Activated T-cell treated with anti-CD3 and anti-CD28 coated beads for 4 hours (primary cell): ENCODE results near the gene KCNJ6.
"Not testable (repeated sequence)": the region's sequence is repeated elsewhere in the genome, so short reads cannot be mapped to it uniquely, and the experiment has no call there.

Source experiments
- DNase-seq: peaks from one replicate; pipeline ENCODE4 v3.0.0-alpha.2; 2020

Gene KCNJ6

DNA sequence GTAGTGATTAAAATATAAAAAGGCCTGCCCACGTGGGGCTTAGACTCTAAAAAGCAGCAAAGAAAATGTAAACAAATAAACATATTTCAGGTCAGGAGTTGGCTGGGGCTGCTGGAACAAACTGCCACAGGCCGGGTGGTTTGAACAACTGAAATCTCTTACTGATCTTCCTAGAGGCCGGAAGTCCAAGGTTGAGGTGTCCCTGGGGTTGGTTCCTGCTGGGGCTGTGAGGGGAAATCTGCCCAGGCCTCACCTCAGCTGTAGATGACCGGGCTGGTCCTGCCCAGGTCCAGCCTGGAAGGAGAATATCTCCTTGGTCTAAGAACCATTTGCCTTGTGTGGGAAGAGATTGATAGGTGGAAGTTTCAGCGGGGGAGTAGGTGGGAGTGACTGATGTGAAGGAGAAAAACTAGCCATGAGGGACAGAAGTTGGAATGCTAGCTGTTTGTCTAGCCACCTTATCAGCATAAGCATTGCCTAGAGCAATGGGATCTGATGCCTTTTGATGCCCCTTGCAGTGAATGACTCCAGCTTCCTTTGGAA is 328.6 kb downstream of the KCNJ6 start:
- DNase-seq: no peak

DNA sequence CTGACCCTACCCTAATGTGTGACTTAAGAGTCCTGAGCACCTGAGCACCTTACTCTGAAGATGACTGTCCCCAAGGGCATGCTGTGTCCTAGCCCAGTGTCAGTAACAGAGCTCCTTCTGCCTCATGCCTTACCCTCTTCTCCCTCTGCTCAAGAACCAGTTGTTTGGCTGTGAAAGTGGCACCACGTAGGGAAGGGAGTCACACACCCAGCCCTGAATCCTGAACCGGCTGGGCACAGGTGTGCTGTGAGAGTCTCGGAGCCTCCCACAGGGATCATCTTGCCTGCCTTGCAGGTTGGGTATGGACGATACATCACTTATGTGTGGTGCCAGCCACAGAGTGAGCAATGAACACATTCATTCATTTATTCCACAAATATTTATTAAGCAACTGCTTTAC is 329.1 kb downstream of the KCNJ6 start:
- DNase-seq: no peak

DNA sequence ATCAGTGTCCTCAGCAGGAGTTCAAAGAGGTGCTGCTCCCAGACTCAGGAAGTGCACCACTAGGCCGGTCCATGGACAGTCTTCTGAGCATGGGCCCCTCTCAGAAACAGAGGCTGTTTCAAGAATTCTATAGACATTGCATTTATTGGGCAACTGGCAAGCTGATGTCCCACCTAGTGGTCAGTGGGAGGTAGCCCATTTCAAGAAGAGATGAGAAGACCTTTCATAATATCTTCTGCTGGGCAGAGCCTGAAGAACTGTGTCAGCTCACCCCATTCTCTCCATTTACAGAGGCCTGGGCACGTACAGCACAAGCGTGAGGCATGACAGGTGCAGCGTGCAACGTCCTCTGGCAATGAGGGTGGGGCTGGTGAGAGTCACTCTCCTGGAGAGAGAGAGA is 333.7 kb downstream of the KCNJ6 start:
- DNase-seq: no peak

DNA sequence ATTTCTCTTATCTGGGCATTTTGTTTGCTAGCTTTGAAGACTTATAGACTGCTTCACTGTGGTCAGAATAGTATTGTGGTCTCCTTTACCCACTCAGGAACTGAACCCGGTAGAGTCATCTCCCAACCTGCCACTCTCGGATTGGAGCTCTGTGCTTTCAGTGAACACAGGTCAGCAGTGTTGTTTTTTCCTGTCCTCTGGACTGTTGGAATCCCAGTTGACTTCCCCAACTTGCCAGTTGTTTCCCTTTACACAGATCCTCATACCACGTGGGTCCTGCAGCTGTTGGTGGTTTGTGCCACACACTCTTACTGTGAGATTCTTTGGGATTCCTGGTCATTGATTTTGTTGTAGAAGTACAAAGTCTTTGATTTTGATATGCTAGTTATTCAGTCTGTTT is 335.6 kb downstream of the KCNJ6 start:
- no peak for DNase-seq

DNA sequence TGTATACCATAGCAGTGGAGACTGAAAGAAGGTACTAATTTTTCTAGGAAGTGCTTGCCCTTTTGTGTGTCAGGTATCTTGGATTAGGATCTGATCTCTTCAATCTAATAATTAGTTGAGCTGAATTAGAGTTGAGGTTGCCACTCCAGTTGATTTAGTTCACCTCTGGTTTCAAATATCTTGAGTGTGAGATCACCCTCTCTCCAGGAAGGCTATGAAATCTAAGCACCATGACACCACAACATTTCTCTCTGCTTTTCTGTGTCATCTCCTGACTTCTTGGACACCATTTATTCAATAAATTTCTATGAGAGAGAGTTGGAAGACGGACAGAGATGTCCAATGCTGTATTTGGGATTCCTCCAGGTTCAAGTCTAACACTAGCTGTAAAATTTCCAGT is 336.9 kb downstream of the KCNJ6 start:
- no peak for DNase-seq

DNA sequence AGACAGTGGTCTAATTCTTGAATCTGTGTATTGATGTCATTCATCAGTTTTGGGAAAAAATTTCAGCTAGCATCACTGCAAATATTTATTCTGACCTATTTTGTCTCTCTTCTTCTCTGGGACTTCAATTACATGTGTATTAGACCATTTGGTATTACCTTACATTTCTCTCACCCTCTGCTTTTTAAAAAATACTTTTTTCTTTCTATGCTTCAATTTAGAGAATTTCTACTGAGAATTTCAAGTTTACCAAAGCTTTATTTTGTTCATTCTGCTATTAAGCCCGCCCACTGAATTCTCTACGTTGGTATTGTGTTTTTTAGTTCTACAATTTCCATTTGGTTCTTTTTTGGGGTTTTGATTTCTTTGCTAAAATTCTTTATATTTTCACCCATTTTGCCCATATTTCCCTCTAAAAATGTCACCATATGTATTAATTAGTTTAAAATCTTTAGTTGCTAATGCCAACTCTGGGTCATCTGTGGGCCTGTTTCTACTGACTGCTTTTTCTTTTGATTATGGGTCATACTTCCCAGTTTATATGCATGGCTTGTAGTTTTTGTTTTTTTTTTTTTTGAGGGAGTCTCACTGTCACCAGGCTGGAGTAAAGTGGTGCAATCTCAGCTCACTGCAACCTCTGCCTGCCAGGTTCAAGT is 337.7 kb downstream of the KCNJ6 start:
- DNase-seq: no peak

DNA sequence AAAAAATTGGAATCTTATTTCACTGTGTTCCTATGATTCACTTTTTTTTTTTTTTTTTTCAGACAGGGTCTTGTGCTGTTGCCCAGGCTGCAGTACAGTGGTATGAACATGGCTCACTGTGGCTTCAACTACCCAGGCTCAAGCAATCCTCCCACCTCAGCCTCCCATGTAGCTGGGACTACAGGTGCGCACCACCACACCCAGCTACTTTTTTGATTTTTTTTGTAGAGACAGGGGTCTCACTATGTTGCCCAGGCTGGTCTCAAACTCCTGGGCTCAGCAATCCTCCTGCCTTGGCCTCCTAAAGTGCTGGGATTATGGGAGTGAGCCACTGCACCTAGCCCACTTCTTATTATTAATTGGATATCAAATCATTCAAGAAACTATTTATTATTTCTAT is 339.3 kb downstream of the KCNJ6 start:
- not testable (repeated sequence) for DNase-seq

DNA sequence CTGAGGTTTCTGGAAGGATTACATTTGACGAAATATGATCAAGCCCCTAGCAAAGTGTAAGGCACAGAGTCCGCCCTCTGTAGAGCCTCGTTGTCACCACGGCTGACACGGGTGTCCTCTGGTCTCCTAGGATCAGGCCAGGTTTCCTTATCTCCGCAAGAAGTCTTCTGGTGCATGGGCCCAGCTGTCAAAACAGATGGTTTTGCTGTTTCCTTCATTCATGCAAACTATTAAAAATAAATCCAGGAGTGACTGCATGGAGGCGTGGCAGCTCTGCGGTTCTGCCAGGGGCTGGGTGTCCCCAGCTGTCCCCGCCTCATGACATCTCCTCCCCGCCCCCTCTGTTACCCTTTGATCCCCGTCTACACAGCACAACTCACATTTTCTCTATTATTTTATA is 340.7 kb downstream of the KCNJ6 start:
- DNase-seq: no peak

DNA sequence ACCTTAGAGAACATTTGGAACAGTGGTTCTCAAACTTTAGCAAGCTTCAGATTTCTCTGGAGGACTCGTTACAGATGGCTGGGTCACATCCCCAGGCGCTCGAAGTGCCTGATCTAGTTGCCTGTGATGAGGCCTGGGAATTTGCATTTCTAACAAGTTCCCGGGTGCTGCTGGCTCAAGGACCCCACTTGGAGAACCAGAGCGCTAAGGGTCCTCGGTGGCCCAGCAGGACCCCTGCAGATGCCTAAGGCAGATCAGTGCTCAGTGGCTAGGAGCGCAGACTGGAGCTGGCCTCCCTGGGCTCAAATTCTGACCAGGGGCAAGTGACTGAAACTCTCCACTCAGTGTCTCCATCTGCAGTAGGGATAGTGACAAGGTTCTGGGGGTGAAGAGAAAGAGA is 341.5 kb downstream of the KCNJ6 start:
- no peak for DNase-seq

DNA sequence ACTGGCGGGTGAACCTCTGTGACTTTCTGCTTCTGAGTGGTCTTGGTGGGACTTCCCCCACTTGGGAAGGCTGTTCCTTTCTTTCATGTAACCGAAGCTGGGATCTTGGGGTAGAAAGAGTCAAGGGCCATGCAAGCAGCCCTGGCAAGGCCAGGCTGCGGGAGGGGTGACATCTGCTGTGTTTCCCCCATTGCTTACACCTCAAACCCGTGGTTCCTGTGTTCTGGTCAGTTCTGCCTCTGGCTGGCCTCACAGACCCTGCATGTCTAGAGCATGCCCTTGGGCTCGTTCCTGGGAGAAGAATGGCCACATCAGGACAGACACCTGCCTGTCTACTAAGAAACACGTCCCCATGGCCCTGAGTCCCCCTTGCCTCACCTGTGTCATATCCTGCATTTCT is 341.9 kb downstream of the KCNJ6 start:
- DNase-seq: no peak

DNA sequence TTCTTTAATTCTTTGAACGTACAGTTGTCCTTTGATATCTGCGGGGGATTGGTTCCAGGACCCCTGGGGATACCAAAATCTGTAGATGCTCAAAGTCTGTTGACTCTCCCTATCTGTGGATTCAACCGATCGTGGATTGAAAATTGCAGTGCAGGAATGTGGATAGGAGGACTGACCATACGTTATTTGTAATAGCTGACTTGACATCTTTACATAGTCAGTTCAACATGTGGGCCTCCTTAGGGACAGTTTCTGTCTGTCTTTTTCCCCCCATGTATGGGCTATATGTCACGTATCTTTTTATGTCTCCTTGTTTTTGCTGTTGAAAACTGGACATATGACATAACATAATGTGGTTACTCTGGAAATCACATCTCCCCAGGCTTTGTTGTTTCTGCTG is 344.8 kb downstream of the KCNJ6 start:
- no peak for DNase-seq

DNA sequence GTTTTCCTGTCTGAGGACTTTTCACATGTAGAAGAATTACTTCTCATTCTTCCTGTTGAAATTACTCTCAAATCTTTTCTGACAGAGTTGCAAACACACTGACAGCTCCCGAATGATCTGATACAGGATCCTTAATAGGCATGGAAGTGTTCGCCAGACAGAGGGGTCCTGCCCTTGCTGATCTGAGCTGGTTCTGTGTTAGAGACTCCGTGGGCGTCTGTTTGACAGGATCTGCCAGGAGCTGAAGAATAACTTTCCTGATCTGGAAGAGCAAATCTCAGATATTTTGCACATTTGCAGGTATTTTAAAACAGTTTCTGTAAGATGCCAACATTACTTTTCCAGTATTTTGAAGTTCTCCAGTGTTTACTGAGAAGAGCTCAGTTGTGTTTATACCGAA is 347.3 kb downstream of the KCNJ6 start:
- no peak for DNase-seq

DNA sequence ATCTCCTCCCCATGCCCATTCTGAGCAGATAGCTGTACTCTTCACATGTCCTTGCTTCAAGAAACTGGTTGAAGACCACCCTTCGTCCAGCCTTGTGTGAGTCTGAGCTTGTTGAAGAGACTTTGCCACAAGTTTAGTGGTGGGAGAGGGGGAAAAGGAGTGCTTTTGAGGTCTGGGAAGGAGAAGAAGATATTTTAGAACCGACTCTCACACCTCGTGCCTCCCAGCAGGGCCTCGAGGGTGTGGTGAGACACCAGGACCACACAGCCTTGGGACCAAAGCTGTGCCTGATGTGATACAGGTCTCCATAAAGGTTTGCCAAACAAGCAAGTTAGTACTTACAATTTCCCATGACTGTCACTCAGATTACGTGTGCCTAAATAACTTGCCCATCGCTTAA is 347.8 kb downstream of the KCNJ6 start:
- DNase-seq: no peak

DNA sequence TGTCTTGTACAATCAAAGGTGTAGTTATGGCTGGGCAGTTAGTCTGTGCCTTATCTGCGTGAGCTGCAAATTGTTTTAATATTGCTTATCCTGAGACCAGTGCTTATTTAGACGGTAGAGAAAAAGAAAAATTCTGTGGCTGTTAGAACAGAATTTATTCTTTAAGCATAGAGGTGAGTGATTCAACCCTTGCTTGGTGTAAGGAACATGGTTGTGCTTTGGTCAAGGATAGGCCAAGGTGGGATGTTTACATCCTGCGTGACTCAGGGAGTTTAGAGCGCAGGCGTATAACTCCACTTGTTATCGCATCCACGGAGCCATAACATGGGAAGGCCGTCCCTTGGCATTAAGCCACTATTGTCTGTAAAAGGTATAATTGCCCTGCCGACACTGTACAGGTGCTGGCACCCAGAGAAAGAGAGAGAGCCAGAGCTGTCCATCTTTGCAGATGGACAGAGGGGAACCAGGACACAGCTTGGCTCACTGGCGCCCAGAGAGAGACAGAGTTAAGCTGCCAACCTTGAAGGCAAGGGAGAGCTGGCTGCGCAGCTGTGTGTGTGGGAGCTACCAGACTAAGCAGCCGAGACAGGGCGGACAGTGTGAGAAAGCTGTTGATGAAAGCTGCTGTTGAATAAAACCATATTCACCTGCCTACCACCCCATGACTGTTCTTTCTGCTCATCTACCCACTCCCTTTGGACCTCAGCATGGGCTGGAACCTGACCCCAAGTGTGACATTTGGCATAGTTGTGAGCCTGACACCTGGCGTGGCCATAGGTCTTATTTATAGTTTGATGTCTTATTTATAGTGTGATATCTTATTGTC is 349.3 kb downstream of the KCNJ6 start:
- DNase-seq: no peak

DNA sequence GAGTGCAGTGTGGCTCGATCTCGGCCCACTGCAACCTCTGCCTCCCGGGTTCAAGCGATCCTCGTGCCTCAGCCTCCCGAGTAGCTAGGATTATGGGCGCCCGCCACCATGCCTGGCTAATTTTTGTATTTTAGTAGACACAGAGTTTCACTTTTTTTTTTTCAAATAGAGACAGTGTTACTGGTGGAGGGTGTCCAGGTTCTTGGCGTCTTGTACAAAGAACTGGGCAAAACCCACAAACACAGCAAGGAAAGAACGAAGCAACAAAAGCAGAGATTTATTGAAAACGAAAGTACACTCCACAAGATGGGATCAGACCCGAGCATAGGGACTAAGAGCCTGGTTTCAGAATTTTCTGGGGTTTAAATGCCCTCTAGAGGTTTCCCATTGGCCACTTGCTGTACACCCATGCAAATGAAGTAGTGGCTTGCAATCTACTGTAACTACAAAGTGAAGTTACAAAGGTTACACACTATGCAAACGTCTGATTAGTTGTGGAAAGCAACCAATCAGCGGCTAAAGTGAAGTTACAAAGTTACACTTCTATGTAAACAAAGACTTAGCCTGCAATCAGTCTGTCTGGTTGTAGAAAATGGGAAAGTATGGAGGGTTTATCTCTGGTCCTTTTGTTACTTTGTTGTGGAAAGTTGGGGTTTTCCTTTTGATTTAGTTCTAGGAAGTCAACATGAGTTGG is 350.6 kb downstream of the KCNJ6 start:
- no peak for DNase-seq

DNA sequence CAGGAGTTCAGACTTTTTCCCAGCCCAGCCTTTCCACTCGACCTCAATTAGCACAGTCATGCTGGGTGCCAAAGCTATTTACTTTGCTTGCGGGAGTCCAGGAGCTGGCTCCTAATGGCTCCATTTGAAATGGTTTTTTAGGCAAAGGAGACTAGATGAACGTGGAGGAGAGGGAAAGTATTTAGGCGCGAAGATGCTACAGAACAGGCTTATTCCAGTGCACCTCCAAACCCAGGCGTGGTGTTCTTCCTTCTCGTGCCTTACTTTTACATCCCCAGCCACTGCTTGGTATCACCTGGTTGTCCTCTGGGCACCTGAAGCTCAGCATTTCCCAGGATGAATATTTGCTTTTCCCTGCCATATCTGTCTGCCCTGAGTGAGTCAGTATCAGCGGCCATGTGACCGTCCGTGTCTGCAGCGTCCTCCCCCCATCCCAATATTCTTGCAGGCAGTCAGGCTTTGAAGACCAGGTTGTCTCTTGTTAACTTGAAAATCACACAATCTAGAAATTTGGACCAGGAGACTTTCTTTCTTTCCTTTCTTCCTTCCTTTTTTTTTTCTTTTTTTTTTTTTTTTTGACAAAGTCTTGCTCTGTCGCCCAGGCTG is 351.2 kb downstream of the KCNJ6 start:
- DNase-seq: no peak

DNA sequence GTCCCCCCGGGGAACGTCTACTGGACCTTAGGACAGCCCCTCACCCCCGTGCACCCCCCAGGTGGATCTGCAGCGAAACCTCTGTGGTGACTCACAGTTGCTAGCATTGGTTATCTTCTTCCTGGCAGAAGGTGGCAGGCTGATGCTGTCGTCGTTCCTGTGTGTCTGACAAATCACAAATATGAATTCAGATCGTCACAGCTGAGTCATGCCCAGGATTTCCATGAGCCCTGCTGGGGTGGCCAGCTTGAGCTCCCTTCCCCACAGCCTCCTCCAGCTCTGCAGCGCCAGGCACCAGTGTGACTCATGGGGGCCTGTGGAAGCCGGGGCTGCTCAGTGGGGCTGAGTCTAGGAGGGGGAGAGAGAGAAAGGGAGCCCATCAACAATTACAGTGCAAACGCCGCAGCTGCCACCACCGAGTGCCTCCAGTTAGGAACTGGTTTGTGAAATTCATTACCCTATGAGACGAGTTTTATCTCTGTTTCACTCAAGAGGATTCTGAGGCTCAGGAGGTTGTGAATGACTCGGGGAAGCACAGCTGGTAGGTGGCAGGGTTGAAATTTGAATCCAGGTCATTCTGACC is 351.8 kb downstream of the KCNJ6 start:
- DNase-seq: peak; percentile 90

DNA sequence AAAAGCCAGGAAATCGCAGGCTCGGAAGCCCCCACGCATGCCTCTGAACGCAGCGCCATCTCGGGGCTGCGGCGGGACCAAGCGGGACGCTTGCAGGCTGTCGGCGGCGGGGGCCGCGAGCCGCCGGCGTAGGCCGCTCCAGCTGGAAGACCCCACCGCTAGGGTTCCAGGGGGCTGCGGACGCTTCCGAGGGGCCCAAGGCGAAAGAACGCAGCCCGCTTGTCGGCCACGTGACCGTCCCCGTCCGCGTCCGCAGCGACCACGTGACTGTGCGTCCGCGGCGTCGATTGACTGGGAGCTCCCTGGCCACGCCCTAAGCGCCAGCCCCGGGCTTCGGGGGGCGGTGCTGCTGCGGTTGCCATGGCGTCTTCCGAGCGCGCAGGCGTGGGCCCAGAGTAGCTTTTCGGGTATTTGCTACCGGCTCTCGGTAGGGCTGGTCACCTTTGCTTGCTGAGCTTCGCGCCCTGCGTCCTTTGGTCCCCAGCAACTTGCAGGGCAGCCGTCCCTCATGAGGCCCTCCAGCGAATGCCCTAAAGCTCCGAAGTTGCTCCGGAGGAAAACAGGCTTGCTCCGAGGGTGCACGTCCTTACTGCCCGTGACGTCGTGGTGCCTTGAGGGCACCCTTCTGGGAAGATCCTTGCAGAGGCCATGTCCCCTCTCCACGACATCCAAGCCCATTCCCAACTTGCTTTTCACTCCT is 352.5 kb downstream of the KCNJ6 start:
- peak; percentile 86 for DNase-seq

DNA sequence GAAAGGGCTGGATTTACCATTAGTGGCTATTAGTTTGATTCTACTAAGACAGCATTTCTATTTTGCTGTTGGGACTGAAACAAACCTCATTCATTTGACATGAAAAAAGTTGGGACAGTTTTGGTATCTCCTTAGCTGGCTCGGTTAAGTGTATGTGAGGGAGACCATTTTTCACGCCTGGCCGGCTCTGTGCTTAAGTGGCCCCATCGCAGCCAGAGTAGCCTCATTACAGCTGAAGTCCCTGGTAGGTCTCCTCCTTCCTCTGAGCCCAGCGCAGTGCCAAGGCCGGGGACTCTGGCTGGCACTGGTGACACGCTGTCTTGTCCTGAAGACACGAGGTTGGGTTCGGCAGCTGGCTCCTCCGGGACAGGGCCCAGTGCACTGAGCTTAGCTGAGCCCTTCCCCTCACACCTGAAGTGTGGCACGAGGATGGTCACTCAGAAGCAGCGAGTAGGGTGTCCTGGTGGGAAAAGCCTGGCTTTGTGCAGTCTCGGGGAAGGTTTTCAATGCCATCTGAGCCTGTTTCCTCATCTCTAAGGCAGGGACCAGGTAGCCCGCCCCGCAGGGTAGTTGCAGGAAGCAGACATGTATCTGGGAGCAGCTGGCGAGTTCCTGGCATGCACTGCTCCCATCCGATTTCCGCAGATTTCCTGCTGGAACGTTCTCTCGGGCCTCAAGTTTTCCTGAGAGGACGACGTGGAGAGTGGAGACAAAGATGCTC is 353.2 kb downstream of the KCNJ6 start:
- DNase-seq: peak; percentile 28

DNA sequence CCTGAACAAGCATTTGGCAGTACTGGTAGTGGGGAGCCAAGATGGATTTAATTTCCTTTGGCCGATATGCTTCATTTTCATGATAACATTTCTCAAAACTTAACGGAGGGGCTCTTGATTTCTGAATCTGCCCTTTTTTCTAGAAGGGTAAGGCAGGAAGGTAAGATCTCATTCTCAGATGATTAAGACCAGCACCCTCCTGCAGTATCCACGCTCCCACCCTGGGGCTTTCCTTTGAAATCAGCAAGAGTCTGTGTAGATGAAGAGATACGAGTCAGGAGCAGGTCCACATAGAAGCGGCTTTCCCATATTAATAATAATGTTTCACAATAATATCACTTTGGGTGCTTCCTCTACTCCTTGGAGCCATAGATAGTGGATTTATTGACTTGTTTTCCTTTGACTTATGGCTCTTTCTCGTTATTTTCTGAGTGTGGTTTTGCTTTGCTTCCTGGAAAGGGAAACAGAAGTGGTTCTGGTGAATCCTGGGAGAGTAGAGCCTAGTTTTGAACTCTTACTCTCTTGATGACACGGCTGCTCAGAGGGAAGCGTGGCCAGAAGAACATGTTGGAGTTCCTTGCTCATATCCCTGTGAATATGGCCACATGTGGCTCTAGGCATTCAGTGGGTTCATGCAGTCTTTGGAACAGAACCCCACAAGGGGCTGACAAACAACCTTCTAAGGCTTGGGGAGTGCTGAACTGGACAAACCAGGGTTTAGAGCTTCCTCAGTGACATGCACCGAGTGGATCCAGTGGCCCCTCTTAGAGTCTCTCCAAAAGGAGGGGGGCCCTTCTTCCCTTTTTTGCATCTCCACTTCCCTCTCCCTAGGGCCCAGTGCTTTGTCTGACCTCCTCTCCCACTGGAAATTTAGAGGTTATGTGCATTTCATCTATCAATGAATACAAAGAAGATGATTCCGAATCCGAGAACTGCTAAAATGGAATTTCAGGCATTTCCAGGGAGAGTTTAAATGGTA is 354.0 kb downstream of the KCNJ6 start:
- no peak for DNase-seq
